GM19324 (cell line): ENCODE results near the gene ACAP2.
"Not testable (repeated sequence)": the region's sequence is repeated elsewhere in the genome, so short reads cannot be mapped to it uniquely, and the experiment has no call there.

Experiments
- ATAC-seq: cut with Tn5 transposase; IDR thresholded peaks from one replicate; pipeline ENCODE4 v1.9.1; 2021; ENCODE audit warnings: mild to moderate bottlenecking, moderate library complexity; ENCODE audit not compliant: unreplicated experiment, low FRiP score

ACAP2 gene

DNA sequence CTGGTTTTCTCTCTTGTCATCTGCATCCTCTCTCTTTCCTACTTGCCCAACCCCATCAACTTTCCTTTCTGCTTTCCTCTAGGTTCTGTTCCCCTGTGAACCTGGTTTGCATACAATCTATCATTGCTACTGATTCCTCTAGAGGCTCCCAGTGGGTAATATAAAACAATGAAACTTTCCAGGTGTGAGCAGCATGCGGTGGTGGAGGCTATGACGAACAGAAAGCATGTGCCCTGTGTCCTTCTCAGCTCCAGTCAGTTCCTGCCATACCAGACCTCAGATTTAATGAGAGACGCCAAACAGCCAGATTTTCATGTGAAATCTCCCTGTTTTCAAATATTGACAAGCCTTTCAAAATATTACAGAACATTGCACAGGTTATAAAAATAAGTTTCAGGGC lies 3.5 kb upstream of the ACAP2 start:
- ATAC-seq, result no peak

DNA sequence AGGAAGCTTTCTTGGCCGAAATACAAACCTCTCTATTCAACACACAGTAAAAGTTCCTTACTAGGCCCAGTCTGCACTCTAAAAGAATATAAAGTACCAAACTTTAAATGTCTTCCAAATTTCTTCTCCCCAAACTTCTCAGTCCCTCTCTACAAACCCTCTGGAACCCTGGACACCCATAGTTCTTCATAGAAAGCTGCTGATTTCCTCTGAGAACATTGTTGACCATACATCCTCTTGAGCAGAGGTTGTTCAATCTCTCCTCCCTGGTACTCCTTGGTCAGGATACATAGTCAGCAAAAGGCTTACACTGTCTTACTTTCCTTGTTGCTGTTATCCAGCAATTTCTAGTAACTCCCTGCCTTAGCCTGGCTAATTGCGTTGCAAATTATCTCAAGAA lies 3.1 kb upstream of the ACAP2 start:
- no peak for ATAC-seq

DNA sequence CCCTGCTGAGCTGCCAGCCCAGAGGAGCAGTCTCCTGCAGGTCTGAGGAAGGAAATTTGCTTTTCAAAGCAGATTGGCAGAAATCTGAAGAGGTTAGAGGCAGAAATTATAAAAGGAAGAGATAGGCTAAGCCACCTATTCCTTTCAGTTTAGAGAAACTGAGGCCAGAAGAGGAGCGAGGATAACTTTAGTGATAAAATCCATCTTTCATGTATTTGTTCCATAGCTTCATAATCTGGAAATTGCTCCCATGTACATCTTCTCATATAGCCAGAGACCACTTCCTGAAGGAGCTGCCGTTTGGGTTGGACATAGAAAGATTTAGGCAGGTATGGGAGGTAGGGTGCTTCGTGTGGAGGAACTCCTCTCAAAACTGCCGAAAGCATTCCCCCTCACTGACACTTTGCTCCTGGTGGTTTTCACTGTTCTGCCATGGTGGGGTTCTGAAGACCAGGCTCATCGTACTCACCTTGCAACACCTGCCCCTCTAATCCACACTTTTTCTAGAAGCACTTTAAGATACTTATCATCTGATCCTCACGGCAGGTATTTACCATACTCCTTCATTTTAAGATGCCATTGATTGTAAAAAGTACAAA lies 670 bp upstream of the ACAP2 start:
- no peak for ATAC-seq

DNA sequence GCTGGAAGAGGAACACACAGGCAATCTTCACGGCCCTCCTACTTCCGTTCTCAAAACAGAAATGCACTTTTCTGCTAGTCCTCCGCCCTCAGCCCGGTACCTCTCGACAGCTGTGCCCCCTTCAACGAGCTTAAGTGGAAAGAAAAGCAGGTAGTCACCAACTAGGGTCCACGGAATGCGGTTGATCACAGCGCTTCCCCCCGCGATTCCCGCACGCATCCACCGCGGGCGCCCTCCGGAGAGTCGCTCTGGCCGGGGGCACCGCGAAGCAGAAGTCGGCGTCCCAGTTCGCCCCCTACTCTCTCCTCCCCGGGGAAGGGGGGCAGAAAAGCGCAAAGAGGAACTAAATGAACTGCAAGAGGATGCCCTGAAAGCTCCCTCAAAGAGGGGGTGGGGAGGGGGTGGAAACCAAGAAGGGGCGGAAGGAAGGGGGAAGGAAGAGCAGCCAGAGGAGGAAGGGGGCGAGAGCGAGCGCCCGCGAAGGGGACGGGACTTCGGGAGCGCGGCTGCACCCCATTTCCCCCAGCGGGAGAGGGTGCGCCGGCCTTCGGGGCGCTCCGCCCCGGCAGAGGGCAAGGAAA lies 738 bp downstream of the ACAP2 start:
- peak; percentile 4 for ATAC-seq

DNA sequence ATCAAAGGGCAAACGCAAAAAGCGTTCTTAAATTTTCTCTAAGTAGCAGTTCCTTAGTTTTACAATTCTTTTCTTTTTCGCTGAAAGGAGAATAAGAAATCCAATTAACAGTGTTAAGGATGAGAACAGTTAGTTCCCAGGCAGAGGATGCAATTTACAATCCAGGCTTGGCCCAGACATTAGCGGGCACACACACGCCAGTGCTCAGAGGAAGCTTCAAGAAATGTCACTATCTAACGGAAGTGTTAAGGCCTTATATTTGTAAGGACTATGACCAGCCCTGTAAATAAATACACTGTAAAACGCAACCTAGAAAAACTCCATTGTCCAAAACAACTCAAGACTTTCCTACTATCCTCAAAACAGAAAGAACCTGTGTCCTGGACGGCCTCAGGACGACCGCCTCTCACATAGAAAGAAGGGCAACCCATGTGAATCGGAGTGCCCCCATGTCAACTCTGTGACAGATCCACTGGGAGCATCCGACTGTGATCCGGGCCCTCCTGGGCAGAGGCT lies 1.3 kb downstream of the ACAP2 start:
- no peak for ATAC-seq

DNA sequence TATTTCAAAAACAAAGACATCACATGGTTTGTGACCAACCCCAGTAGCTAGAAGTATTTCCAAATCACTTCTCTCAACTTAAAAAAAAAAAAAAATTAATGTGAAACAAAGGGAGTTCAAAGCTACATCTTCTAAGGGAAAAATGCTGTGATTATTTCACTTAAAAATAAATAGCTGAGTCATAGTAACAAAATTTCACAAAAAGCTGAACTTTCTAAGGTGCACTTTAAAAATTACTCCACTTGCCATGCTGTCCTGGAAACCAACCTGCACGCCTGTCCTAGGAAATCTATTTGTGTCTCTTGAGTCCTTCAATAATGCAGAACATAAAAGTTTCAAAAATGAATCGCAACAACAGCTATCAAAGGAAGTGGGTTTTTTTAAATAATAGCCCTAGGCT lies 1.8 kb downstream of the ACAP2 start:
- no peak for ATAC-seq

DNA sequence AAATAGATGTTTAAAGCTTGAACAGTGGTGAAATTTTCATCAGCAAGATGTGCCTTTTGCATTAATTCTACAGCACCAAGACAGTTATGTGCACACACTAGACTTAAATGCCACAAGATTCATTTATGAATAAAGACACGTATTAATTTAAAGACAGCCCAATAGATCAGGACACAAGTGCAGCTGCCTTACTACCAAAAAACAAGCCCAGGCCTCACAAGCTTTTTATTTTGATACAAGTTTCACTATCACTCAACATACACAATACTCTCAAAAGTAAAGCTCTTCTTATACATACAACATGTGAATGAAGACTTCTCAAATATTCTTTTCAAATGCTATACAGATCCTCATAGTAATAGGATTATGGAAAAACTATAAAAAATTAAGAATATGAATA lies 2.4 kb downstream of the ACAP2 start:
- no peak for ATAC-seq

DNA sequence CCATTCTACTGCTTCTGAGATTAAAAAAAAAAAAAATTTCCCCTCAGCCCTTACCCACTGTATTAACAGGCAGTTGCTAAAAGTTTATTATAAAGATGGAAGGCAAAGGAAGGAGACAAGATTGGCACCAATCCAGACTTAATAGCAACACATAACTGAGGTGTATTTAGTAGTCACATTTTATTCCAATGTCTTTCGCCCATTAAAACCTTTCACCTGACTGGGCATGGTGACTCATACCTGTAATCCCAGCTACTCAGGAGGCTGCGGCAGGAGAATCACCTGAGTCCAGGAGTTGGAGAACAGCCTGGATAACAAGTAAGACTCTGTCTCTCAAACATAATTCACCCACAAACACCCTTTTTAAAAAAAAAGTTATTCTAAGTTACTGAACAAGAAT lies 4.4 kb downstream of the ACAP2 start:
- no peak for ATAC-seq

DNA sequence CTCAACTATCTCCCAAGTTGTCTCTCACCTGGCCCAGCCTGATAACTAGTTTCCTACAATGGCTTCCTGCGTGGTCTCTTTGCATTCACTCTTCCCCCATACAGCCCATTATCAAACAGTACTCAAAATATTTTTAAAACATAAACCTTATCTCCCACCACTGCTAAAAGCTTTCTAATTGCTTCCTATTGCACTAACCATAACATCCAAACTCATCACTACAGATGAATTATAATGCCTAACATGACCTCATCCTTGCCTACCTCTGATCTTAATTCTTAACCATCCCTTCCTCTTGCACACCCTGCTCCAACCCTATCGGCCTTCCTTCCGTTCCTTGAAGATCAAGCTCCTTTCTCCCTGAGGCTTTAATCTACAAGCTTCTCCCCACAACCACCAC lies 17.0 kb downstream of the ACAP2 start:
- no peak for ATAC-seq

DNA sequence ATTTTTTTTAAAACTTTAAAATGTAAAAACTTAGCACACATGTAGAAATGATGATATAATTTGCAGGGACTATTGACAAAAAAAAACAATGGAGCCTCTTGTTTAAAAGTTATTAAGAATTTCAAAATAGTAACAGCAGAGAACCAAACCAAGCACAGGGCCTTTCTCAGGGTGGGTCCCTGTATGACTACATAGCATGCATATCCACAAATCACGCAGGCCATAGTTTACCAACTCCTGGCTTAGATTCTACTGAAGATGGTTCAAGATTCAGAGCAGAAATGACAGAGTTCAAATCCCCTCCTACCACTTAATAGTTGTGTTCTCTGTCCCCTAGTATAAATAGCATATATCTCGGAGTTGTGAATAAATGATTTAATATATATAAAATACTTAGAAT lies 19.0 kb downstream of the ACAP2 start:
- no peak for ATAC-seq

DNA sequence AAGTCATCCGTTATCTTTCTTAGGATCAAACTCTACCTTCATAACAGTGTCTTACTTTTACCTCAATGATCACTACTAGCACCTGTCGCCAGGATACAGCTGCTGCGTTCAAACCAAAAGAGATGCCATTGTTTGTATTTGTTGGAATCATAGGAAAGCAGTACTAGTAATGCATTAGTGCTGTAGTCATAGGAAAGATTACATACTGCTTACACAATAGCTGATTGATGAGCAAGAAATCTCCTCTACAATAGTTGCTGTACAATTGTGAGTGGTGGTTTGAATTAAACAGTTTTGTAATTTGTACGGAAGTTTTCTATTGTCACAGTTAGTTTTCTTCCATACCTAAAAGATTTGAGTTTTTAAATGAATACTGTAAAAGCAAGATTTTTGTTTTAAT lies 21.4 kb downstream of the ACAP2 start:
- ATAC-seq, result no peak

DNA sequence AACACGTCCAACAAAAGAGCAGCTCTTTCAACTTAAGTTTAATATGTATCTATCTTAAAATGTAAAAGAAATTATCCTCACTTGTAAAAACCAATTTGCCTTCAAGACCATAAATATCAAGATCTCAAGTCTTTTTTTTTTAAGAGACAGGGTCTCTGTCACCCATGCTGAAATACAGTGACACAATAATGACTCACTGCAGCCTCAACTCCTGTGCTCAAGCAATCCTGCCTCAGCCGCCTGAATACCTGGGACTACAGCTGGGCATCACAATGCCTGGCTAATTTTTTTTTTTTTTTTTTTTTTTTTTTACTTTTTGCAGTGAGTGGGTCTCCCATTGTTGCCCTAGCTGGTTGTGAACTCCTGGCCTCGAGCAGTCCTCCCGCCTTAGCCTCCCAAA lies 26.0 kb downstream of the ACAP2 start:
- no peak for ATAC-seq

DNA sequence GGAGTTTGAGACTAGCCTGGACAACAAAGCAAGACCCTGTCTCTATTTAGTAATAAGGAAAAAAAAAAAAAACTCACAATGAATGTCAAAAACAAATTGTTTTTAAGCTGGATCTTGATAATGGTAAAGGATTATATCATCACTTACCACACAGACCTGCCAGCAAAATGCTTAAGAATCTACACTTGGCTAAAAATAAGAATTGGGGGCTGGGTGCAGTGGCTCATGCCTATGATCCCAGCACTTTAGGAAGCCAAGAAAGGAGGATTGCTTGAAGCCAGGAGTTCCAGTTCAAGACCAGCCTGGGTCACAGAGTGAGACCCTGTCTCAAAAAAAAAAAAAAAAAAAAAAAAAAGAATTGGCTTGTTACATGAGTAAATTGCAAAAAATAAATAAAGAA lies 31.0 kb downstream of the ACAP2 start:
- no peak for ATAC-seq

DNA sequence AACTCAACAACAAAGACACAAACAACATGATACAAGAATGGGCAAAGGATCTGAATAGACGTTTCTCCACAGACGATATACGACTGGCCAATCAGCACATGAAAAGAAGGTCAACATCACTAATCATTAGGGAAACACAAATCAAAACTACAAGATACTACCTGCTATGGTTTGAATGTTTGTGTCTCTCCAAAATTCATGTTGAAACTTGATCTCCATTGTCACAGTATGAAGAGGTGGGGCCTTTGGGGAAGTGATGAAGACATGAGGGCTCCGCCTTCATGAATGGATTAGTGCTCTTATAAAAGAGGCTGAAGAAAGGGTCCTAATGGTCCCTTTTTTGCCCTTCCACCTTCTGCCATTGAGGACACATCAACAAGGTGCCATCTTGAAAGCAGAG lies 32.3 kb downstream of the ACAP2 start:
- ATAC-seq, result no peak

DNA sequence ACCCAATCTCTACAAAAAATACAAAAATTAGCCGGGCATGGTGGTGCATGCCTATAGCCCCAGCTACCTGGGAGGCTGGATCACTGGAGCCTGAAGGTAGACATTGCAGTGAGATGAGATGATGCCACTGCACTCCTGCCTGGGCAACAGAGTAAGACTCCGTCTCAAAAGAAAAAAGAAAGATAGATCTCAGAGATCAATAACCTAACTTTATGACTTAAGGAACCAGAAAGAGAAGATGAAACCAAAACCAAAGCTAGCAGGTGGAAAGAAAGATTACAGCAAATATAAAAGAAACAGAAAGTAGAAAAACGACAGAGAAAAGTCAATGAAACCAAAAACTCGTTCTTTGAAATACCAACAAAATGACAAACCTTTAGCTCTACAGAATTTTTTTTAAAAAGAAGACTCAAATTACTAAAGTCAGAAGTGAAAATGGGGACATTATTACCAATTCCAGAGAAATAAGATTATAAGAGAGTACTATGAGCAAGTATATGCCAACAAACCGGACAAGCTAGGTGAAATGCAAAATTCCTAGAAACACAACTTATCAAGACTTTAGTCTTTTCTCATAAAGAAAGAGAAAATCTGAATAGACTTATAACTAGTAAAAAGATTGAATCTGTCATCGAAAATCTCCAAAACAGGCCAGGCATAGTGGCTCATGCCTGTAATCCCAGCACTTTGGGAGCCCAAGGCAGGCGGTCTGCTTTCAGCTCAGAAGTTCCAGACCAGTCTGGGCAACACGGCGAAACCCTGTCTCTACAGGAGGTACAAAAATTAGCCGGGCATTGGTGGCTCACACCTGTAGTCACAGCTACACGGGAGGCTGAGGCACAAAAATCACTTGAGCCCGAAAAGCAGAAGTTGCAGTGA lies 35.0 kb downstream of the ACAP2 start:
- ATAC-seq, result no peak

DNA sequence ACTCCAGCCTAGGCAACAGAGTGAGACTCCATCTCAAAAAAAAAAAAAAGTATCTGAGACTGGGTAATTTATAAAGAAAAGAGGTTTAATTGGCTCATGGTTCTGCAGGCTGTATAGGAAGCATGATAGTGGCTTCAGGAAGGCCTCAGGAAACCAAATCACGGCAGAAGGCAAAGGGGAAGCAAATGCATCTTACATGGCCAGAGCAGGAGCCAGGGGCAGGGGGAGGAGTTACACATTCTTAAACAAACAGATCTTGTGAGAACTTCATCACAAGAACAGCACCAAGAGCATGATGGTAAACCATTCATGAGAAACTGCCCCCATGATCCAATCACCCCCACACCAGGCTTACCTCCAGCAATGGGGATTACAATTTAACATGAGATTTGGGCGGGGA lies 37.2 kb downstream of the ACAP2 start:
- no peak for ATAC-seq

DNA sequence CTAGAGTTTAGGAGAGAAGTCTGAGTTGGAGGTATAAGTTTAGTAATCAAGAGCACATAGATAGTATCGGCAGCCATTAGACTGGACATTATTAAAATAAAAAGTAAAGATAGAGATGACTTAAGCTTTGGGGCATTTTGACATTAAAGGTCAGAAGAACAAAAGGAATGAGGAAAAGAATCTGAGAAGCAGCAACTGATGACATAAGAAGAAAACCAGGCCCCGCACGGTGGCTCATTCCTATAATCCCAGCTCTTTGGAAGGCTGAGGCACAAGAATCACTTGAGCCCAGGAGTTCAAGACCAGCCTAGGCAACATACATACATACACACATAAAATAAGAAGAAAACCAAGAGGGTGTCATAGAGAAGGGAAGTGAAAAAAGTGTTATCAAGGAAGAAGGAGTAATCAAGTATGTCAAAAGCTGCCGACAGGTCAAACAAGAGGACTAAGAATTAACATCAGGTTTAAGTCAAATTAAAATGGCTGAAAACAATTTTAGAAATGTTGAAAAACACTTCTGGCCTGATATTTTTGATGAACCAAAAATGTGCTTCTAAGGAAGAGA lies 38.9 kb downstream of the ACAP2 start:
- ATAC-seq, result no peak

DNA sequence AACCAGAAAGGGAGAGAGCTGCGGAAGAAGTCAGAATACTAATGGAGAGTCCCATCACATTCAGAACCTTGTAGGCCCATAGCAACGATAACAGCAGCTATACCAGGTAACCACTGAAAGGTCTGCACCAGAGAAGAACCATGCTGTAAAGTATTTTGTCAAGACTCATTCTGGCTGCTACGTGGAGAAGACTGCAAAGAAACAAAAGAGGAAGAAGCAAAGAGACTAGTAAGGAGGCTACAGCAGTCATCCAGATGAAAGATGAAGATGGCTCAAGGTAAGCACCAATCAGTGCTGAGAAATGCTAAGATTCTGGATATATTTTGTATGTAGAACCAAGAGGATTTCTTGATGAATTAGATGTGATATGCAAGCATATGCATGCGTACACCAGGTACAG lies 39.6 kb downstream of the ACAP2 start:
- ATAC-seq, result no peak

DNA sequence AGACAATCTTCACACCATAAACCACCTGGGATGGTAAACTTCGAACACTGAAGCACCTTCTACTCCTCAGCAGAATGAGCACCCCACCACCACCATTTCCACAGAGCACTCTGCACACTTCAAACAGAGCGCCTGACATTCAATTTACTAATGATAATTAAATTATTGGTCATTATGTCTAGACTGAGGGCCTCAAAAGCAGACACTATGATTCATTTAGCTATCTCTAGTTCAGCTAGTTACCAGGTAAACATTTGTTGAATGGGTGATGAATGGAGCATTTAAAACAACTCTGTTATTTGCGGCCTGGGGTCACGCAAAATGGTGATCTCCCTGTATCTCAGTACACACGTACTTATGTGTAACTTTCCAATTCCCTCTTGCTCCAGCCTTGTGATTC lies 40.9 kb downstream of the ACAP2 start:
- ATAC-seq, result no peak

DNA sequence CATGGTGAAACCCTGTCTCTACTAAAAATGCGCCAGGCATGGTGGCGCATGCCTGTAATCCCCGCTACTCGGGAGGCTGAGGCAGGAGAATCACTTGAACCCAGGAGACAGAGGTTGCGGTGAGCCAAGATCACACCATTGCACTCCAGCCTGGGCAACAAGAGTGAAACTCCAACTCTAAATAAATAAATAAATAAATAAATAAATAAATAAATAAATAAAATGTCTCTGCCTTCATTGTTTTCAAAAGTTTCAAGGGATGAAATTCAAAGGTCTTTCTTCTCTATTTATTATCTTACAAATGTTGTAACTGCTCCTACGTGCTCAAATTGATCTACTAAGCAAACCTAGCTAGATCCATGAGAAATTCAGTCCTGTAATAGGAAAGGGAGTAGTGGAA lies 44.4 kb downstream of the ACAP2 start:
- not testable (repeated sequence) for ATAC-seq

DNA sequence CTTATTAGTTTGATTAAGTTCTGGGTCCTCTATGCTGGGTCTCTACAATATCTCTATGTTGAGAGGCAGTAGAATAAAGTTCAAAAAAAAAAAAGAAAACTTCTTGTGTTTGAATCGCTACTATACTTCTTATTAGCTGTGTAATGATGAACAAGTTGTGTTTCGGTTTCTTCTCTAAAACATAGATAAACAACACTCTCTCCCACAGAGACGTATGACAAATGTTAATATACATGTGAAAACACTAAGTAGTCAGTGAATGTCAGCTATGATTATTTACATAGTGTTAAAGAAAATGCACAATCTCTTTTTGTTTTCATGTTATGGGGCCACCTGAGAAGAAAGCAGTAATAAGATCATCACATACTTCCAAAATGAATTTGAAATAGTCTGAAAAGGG lies 45.3 kb downstream of the ACAP2 start:
- no peak for ATAC-seq
